Urinary bladder (tissue), 4 donors: ENCODE measurements around the gene GET3. TPM values are rescaled to one million over a fixed set of nuclear protein-coding genes. Genes with fewer than 3 reads are reported as not detected.
A peak's percentile ranks its signal among the peaks of the same experiment; 100 is the strongest.
"Not testable (repeated sequence)": the region's sequence is repeated elsewhere in the genome, so short reads cannot be mapped to it uniquely, and the experiment has no call there.

Experiments used
- DNase-seq: peaks from one replicate; pipeline ENCODE4 v3.0.0-alpha.2; 2015; ENCODE audit errors: extremely low spot score
- H3K27ac ChIP-seq: one replicate; pipeline ENCODE4 v1.5.1; 2013; ENCODE audit warnings: low read depth, mild to moderate bottlenecking, moderate library complexity
- H3K36me3 ChIP-seq: one replicate; pipeline ENCODE4 v1.6.1; 2013; ENCODE audit warnings: mild to moderate bottlenecking, moderate library complexity; ENCODE audit not compliant: insufficient read depth
- H3K4me1 ChIP-seq: one replicate; pipeline ENCODE4 v1.6.1; 2013; ENCODE audit warnings: mild to moderate bottlenecking, moderate library complexity; ENCODE audit not compliant: insufficient read depth
- H3K4me3 ChIP-seq: one replicate; pipeline ENCODE4 v1.5.1; 2013; ENCODE audit warnings: low read depth, low read length
- WGBS: extraction: QIAGEN DNeasy Blood & Tissue Kit; methylation state at CpG from one replicate; pipeline ENCODE4 v1.1.7; 2013; 5-methylcytosine and 5-hydroxymethylcytosine counted together
- polyA plus RNA-seq: library from polyadenylated mRNA; stranded (reverse); fragments of 200-250 nt; gene quantifications from one replicate; pipeline ENCODE4 v1.2.3, GENCODE V29; 2013
- small RNA-seq: library from RNA; depleted of rRNA; stranded (forward); fragments of <200 nt; gene quantifications from one replicate; pipeline ENCODE3, GENCODE V24; 2014
- total RNA-seq: library from RNA; depleted of rRNA; stranded (reverse); fragments of >200 nt; gene quantifications from one replicate; pipeline ENCODE4 v1.2.3, GENCODE V29; 2014
- donor health status: healthy with polysubstance abuse.
- donor health status: healthy.

Gene GET3
- total and polyA plus RNA-seq, 2 donors = 22.7 to 84.4 TPM

GRCh38 chr19:12792051-12792852, 55.0 kb downstream of the GET3 start:
- Histone ChIP-seq H3K4me3 (peak overlapping the region; percentile 94), H3K4me1 (no peaks in the 10 kb centered on the region), H3K27ac (peak overlapping the region; percentile 98), H3K36me3 (no peaks in the 10 kb centered on the region)
- WGBS = under 1% methylated on average over 84 of the region's 84 CpGs
- DNase-seq = no peak

GRCh38 chr19:12792853-12793289, 55.6 kb downstream of the GET3 start:
- H3K27ac ChIP-seq = peak overlapping the region; percentile 98
- no peak for DNase-seq
- no peaks in the 10 kb centered on the region for H3K36me3 ChIP-seq
- H3K4me1 ChIP-seq = no peaks in the 10 kb centered on the region
- H3K4me3 ChIP-seq = peak overlapping the region; percentile 94
- WGBS = under 1% methylated on average over 22 of the region's 22 CpGs

- Histone ChIP-seq H3K27ac (peak overlapping the region; percentile 91), H3K4me3 (peak overlapping the region; percentile 94), H3K4me1 (no peaks in the 10 kb centered on the region), H3K36me3 (no peaks in the 10 kb centered on the region)
- 0% methylated on average over 81 of the region's 81 CpGs for WGBS
- DNase-seq = no peak
These were observed 56.2 kb downstream of the GET3 start for GRCh38 chr19:12793290-12794195.

GRCh38 chr19:12794196-12794941, 57.1 kb downstream of the GET3 start:
- WGBS = 67% methylated on average over 7 of the region's 7 CpGs
- H3K4me3 ChIP-seq = peak overlapping the region; percentile 94
- H3K36me3 ChIP-seq = no peaks in the 10 kb centered on the region
- no peak for DNase-seq
- no peaks in the 10 kb centered on the region for H3K4me1 ChIP-seq
- peak overlapping the region; percentile 91 for H3K27ac ChIP-seq

GRCh38 chr19:12794971-12795381, 57.7 kb downstream of the GET3 start:
- Histone ChIP-seq H3K36me3 (no peaks in the 10 kb centered on the region), H3K4me3 (no peak overlapping the region), H3K27ac (no peak overlapping the region), H3K4me1 (no peaks in the 10 kb centered on the region)
- no peak for DNase-seq
- 94% methylated on average over 9 of the region's 9 CpGs for WGBS

- no peak overlapping the region for H3K4me3 ChIP-seq
- no peaks in the 10 kb centered on the region for H3K36me3 ChIP-seq
- H3K4me1 ChIP-seq = no peaks in the 10 kb centered on the region
- H3K27ac ChIP-seq = no peak overlapping the region
- no peak for DNase-seq
- 7% methylated on average over 18 of the region's 18 CpGs for WGBS
These were observed 59.1 kb downstream of the GET3 start for GRCh38 chr19:12796146-12797071.

DNA sequence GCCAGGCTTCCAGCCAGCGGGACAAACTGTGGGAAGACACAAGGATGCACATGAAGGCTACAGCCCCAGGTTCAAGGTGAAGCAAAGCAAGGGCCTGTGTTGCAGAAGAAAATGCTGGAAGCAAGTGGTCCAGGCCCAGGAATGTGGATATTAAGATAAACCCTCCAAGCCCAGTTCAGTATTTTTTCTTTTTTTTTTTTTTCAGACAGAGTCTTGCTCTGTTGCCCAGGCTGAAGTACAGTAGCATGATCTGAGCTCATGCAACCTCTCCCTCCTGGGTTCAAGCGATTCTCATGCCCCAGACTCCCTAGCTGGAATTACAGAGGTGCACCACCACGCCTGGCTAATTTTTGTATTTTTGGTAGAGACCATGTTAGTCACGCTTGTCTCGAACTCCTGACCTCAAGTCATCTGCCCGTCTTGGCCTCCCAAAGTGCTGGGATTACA, 59.9 kb downstream of the GET3 start:
- 91% methylated on average over 6 of the region's 6 CpGs for WGBS
- H3K27ac ChIP-seq = no peak overlapping the region

DNA sequence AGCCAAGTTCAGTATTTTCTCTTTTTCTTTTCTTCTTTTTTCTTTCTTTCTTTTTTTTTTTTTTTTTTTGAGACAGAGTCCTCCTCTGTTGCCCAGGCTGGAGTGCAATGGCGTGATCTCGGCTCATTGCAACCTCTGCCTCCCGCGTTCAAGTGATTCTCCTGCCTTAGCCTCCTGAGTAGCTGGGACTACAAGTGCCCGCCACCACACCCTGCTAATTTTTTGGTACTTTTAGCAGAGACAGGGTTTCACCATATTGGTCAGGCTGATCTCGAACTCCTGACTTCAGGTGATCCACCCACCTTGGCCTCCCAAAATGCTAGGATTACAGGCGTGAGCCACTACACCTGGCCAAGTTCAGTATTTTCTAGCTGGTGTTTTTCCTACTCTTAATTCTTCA, 60.3 kb downstream of the GET3 start:
- DNase-seq, H3K36me3 ChIP-seq, H3K27ac ChIP-seq, H3K4me1 ChIP-seq, H3K4me3 ChIP-seq: not testable (repeated sequence)
- WGBS = 93% methylated on average over 7 of the region's 7 CpGs

More for the DNA sequence above, 59.9 kb downstream of the GET3 start:
- H3K4me3 ChIP-seq = no peak overlapping the region
- DNase-seq = no peak
- H3K4me1 ChIP-seq = no peaks in the 10 kb centered on the region
- H3K36me3 ChIP-seq = no peaks in the 10 kb centered on the region

Small RNA genes lying within 50 kb of the gene (small RNA-seq; reads per million reads assigned to genes)
- not detected for gene MIR5684
- gene SNORD41 = 136 reads per million, percentile 97 among the genes with 10 or more reads in this experiment

Other genes starting within 250 kb of the GET3 start
- gene ZNF564, start 186.0 kb upstream of the GET3 start, total RNA-seq = 25.0 TPM
- 6.6 TPM for gene ZNF564, start 186.0 kb upstream of the GET3 start, polyA plus RNA-seq
- 9.0 TPM for gene ZNF490, start 126.7 kb upstream of the GET3 start, total RNA-seq
- 1.0 TPM for gene ZNF490, start 126.7 kb upstream of the GET3 start, polyA plus RNA-seq
- gene ZNF791, start 126.6 kb upstream of the GET3 start, total RNA-seq = 38.3 TPM
- 12.0 TPM for gene ZNF791, start 126.6 kb upstream of the GET3 start, polyA plus RNA-seq
- gene MAN2B1, start 70.8 kb upstream of the GET3 start, total RNA-seq = 31.1 TPM
- 60.0 TPM for gene MAN2B1, start 70.8 kb upstream of the GET3 start, polyA plus RNA-seq
- 5.1 TPM for gene WDR83, start 70.7 kb upstream of the GET3 start, total RNA-seq
- gene WDR83, start 70.7 kb upstream of the GET3 start, polyA plus RNA-seq = 17.5 TPM
- 29.9 TPM for gene DHPS, start 55.6 kb upstream of the GET3 start, total RNA-seq
- gene DHPS, start 55.6 kb upstream of the GET3 start, polyA plus RNA-seq = 99.0 TPM
- not detected for gene GNG14, start 49.5 kb upstream of the GET3 start, total RNA-seq
- gene GNG14, start 49.5 kb upstream of the GET3 start, polyA plus RNA-seq = not detected
- 2.6 TPM for gene FBXW9, start 40.9 kb upstream of the GET3 start, total RNA-seq
- 8.9 TPM for gene FBXW9, start 40.9 kb upstream of the GET3 start, polyA plus RNA-seq
- gene TNPO2, start 13.6 kb upstream of the GET3 start, total RNA-seq = 35.4 TPM
- 50.7 TPM for gene TNPO2, start 13.6 kb upstream of the GET3 start, polyA plus RNA-seq
- gene TRIR, start 2.8 kb upstream of the GET3 start, total RNA-seq = 59.5 TPM
- 285 TPM for gene TRIR, start 2.8 kb upstream of the GET3 start, polyA plus RNA-seq
- not detected for gene BEST2, start 14.3 kb downstream of the GET3 start, total RNA-seq
- not detected for gene BEST2, start 14.3 kb downstream of the GET3 start, polyA plus RNA-seq
- 30.2 TPM for gene HOOK2, start 38.1 kb downstream of the GET3 start, total RNA-seq
- 28.4 TPM for gene HOOK2, start 38.1 kb downstream of the GET3 start, polyA plus RNA-seq
- gene JUNB, start 54.0 kb downstream of the GET3 start, total RNA-seq = 107 TPM
- gene JUNB, start 54.0 kb downstream of the GET3 start, polyA plus RNA-seq = 545 TPM
- gene PRDX2, start 64.3 kb downstream of the GET3 start, total RNA-seq = 74.2 TPM
- 245 TPM for gene PRDX2, start 64.3 kb downstream of the GET3 start, polyA plus RNA-seq
- gene THSD8, start 64.6 kb downstream of the GET3 start, total RNA-seq = not detected
- not detected for gene THSD8, start 64.6 kb downstream of the GET3 start, polyA plus RNA-seq
- gene RNASEH2A, start 69.1 kb downstream of the GET3 start, total RNA-seq = 9.5 TPM
- 12.8 TPM for gene RNASEH2A, start 69.1 kb downstream of the GET3 start, polyA plus RNA-seq
- gene RTBDN, start 97.1 kb downstream of the GET3 start, total RNA-seq = not detected
- gene RTBDN, start 97.1 kb downstream of the GET3 start, polyA plus RNA-seq = 0.65 TPM
- gene MAST1, start 101.0 kb downstream of the GET3 start, total RNA-seq = 0.74 TPM
- gene MAST1, start 101.0 kb downstream of the GET3 start, polyA plus RNA-seq = 1.1 TPM
- 10.6 TPM for gene DNASE2, start 144.0 kb downstream of the GET3 start, total RNA-seq
- gene DNASE2, start 144.0 kb downstream of the GET3 start, polyA plus RNA-seq = 58.9 TPM
- gene KLF1, start 149.7 kb downstream of the GET3 start, total RNA-seq = 0.26 TPM
- 0.08 TPM for gene KLF1, start 149.7 kb downstream of the GET3 start, polyA plus RNA-seq
- gene GCDH, start 153.7 kb downstream of the GET3 start, total RNA-seq = 13.8 TPM
- gene GCDH, start 153.7 kb downstream of the GET3 start, polyA plus RNA-seq = 54.5 TPM
- 0.85 TPM for gene SYCE2, start 181.8 kb downstream of the GET3 start, total RNA-seq
- 0.10 TPM for gene SYCE2, start 181.8 kb downstream of the GET3 start, polyA plus RNA-seq
- gene FARSA, start 196.2 kb downstream of the GET3 start, total RNA-seq = 27.2 TPM
- gene FARSA, start 196.2 kb downstream of the GET3 start, polyA plus RNA-seq = 51.3 TPM
- 350 TPM for gene CALR, start 201.1 kb downstream of the GET3 start, total RNA-seq
- gene CALR, start 201.1 kb downstream of the GET3 start, polyA plus RNA-seq = 366 TPM
- gene RAD23A, start 208.4 kb downstream of the GET3 start, total RNA-seq = 29.5 TPM
- 129 TPM for gene RAD23A, start 208.4 kb downstream of the GET3 start, polyA plus RNA-seq
- 7.3 TPM for gene GADD45GIP1, start 219.7 kb downstream of the GET3 start, total RNA-seq
- gene GADD45GIP1, start 219.7 kb downstream of the GET3 start, polyA plus RNA-seq = 45.9 TPM
- gene DAND5, start 232.1 kb downstream of the GET3 start, total RNA-seq = not detected
- not detected for gene DAND5, start 232.1 kb downstream of the GET3 start, polyA plus RNA-seq